ENCODE data around the gene PRELID1. TPM values are rescaled to one million over a fixed set of nuclear protein-coding genes. Genes with fewer than 3 reads are reported as not detected.

Gene PRELID1
- total and polyA plus RNA-seq, 2 donors (not counting 3 experiments of a cell fraction or from before 2014, with no cell fraction given), result 201 to 293 TPM

- H3K27ac ChIP-seq (ENCODE audit: insufficient read depth, low read depth, low read length), result no peak overlapping the region
- H3K9ac ChIP-seq (replicated peaks; ENCODE audit: extremely low read depth, insufficient read depth, low read length), result no peak overlapping the region
- no peaks in the 10 kb centered on the region for H3K9me1 ChIP-seq (replicated peaks; ENCODE audit: control insufficient read depth, extremely low read depth, insufficient read depth, low read length)
- no peaks in the 10 kb centered on the region for H3K9me3 ChIP-seq (replicated peaks; ENCODE audit: control insufficient read depth, insufficient read depth, low read length)
- peaks cover 36% of the 10 kb centered on the region for H3K79me2 ChIP-seq (ENCODE audit: control insufficient read depth, insufficient read depth, low read length)
- FAIRE-seq, result no peak
- peaks cover 37% of the 10 kb centered on the region for H3K4me1 ChIP-seq (ENCODE audit: control insufficient read depth, extremely low read depth, insufficient read depth, low read length)
- TF ChIP-seq MAX (IDR thresholded peaks at IDR 0.05; ENCODE audit: insufficient read depth, insufficient read length) (no peak), POLR2AphosphoS5 (IDR thresholded peaks at IDR 0.05; ENCODE audit: insufficient read depth, low read depth, low read length) (no peak), FOS (IDR thresholded peaks at IDR 0.05; ENCODE audit: borderline replicate concordance, insufficient read depth, low read length) (no peak), POLR2A (IDR thresholded peaks at IDR 0.05; ENCODE audit: low read depth, low read length) (no peak), MYC (IDR thresholded peaks at IDR 0.05; ENCODE audit: low read depth, low read length) (no peak)
- TF ChIP-seq, protein P1, sequence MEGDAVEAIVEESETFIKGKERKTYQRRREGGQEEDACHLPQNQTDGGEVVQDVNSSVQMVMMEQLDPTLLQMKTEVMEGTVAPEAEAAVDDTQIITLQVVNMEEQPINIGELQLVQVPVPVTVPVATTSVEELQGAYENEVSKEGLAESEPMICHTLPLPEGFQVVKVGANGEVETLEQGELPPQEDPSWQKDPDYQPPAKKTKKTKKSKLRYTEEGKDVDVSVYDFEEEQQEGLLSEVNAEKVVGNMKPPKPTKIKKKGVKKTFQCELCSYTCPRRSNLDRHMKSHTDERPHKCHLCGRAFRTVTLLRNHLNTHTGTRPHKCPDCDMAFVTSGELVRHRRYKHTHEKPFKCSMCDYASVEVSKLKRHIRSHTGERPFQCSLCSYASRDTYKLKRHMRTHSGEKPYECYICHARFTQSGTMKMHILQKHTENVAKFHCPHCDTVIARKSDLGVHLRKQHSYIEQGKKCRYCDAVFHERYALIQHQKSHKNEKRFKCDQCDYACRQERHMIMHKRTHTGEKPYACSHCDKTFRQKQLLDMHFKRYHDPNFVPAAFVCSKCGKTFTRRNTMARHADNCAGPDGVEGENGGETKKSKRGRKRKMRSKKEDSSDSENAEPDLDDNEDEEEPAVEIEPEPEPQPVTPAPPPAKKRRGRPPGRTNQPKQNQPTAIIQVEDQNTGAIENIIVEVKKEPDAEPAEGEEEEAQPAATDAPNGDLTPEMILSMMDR (IDR thresholded peaks at IDR 0.05; ENCODE audit: extremely low read depth in 1 of 2, insufficient read depth in 1 of 2, low read depth in 1 of 2, low read length in 2 of 2), result no peak
- no TSS peak for BruUV-seq (replicated peaks)
- DNase-seq (ENCODE audit: low read depth, low spot score), result no peak
- intact Hi-C loops (cut with micrococcal nuclease) (loop anchor here (5.0 kb wide), 1 partner anchor 169 kb away; the partner anchor contains the start of gene NSD1), dilution Hi-C loops (cut with MboI; ENCODE audit: extremely low pct_ligation_motif_present, low sequenced_read_pairs) (no loop called here)
- H2AFZ ChIP-seq (ENCODE audit: low read depth, low read length), result no peak overlapping the region
- H3K4me2 ChIP-seq (ENCODE audit: insufficient read depth, low read length), result no peak overlapping the region
- H4K20me1 ChIP-seq (replicated peaks; ENCODE audit: control insufficient read depth, extremely low read depth, insufficient read depth, low read length), result no peaks in the 10 kb centered on the region
- H3K4me3 ChIP-seq (replicated peaks in 1 of 3; ENCODE audit: insufficient read depth in 1 of 3, low read depth in 1 of 3, low read length in 3 of 3), result no peak overlapping the region
- H3K27me3 ChIP-seq (ENCODE audit: control insufficient read depth in 2 of 2, insufficient read depth in 2 of 2, low read length in 2 of 2), result no peaks in the 10 kb centered on the region
- CTCF ChIA-PET, result interaction anchor here (1.6 to 4.8 kb wide), 4 partner anchors 8 to 190 kb away, joined by 3 to 30 read pairs (median 6); no protein-coding TSS in a partner anchor
- peaks cover 0 to 16% of the 10 kb centered on the region in 2 experiments for H3K36me3 ChIP-seq (ENCODE audit: control insufficient read depth in 2 of 2, extremely low read depth in 1 of 2, insufficient read depth in 2 of 2, low read length in 2 of 2)
- POLR2A ChIA-PET, result no interaction called here
Measured at GRCh38 chr5:177301503-177302165, 2.0 kb upstream of the PRELID1 start.
